ENCODE data around the gene RBBP8NL.

RBBP8NL gene

GRCh38 chr20:62362991-62363919 is 64.1 kb downstream of the RBBP8NL start:
- no peak for DNase-seq (ENCODE audit: low read depth)

- no peak for DNase-seq (ENCODE audit: low read depth)
These were observed 64.8 kb downstream of the RBBP8NL start for GRCh38 chr20:62362590-62362940.

GRCh38 chr20:62361799-62362589 is 65.3 kb downstream of the RBBP8NL start:
- no peak for DNase-seq (ENCODE audit: low read depth)

- no peak for DNase-seq (ENCODE audit: low read depth)
These were observed 66.2 kb downstream of the RBBP8NL start for GRCh38 chr20:62360854-62361798.
